H1 (cell line): ENCODE results near the gene RBM15B.

Source experiments
- EP300 ChIP-seq, 2 experiments: IDR thresholded peaks; 1 replicate in 1 of 2; 2 replicates in 1 of 2; pipeline ENCODE4 v1.6.1; 2011 to 2012; ENCODE audit warnings: low read depth in 2 of 2, low read length in 2 of 2, mild to moderate bottlenecking in 2 of 2, borderline replicate concordance in 1 of 2, inconsistent platforms in 1 of 2, moderate library complexity in 1 of 2
- PHF8 ChIP-seq: fragments of 200-600 bp; sonication (generic); conservative IDR thresholded peaks from 2 replicates; pipeline ENCODE4 v1.7.1; 2012; ENCODE audit warnings: low read depth, mild to moderate bottlenecking, inconsistent platforms, low read length, moderate library complexity
- RFX5 ChIP-seq: IDR thresholded peaks from 2 replicates; pipeline ENCODE4 v1.6.1; 2011; ENCODE audit warnings: low read depth, low read length, improper control_type of control experiment, borderline replicate concordance

- TF ChIP-seq EP300 (IDR thresholded peaks at IDR 0.05; ENCODE audit: borderline replicate concordance in 1 of 2, low read depth in 2 of 2, low read length in 2 of 2) = no peak
- TF ChIP-seq PHF8 = no peak
- TF ChIP-seq RFX5 = no peak
Observed at GRCh38 chr3:51397392-51397791, 6.3 kb downstream of the RBM15B start.
